ENCODE measurements around the gene ITIH5. TPM values are rescaled to one million over a fixed set of nuclear protein-coding genes. Genes with fewer than 3 reads are reported as not detected.

The ITIH5 gene
- total RNA-seq, 4 donors from 2014 or later = 4.4 to 10.7 (median 8.3) TPM

- WGBS, 2 donors = 74 to 85% methylated on average over 3 of the region's 3 CpGs
- TF ChIP-seq POLR2A (IDR thresholded peaks at IDR 0.05) (no peak), CTCF (IDR thresholded peaks at IDR 0.05) (no peak)
- H3K4me3 ChIP-seq (ENCODE audit: low read depth, poor library complexity, severe bottlenecking) = no peak overlapping the region
- DNase-seq (ENCODE audit: low spot score in 2 of 2) = no peak
- intact Hi-C loops (cut with DNase I; ENCODE audit: low total_unique reads) = no loop called here
These were observed 3.4 kb upstream of the ITIH5 start for GRCh38 chr10:7670157-7670556.

- TF ChIP-seq POLR2A (IDR thresholded peaks at IDR 0.05) = no peak
- no peak for TF ChIP-seq CTCF (IDR thresholded peaks at IDR 0.05)
- no peak overlapping the region for H3K4me3 ChIP-seq (ENCODE audit: low read depth, poor library complexity, severe bottlenecking)
- 3 to 4% methylated on average over 26 to 27 of the region's 44 CpGs for WGBS, 2 donors
- intact Hi-C loops (cut with DNase I; ENCODE audit: low total_unique reads) = no loop called here
- no peak for DNase-seq (ENCODE audit: low spot score in 2 of 2)
These were observed 736 bp upstream of the ITIH5 start for GRCh38 chr10:7667262-7668141.

GRCh38 chr10:7665767-7666166, 999 bp downstream of the ITIH5 start:
- no peak overlapping the region for H3K4me3 ChIP-seq (ENCODE audit: low read depth, poor library complexity, severe bottlenecking)
- DNase-seq (ENCODE audit: low spot score in 2 of 2) = no peak
- no peak for TF ChIP-seq CTCF (IDR thresholded peaks at IDR 0.05)
- TF ChIP-seq POLR2A (IDR thresholded peaks at IDR 0.05) = no peak
- intact Hi-C loops (cut with DNase I; ENCODE audit: low total_unique reads) = no loop called here
- WGBS, 2 donors = 7 to 8% methylated on average over 6 of the region's 6 CpGs

GRCh38 chr10:7664707-7665106, 2.1 kb downstream of the ITIH5 start:
- no peak overlapping the region for H3K4me3 ChIP-seq (ENCODE audit: low read depth, poor library complexity, severe bottlenecking)
- WGBS, 2 donors = 55 to 63% methylated on average over 2 of the region's 2 CpGs
- no peak for DNase-seq (ENCODE audit: low spot score in 2 of 2)
- intact Hi-C loops (cut with DNase I; ENCODE audit: low total_unique reads) = no loop called here
- TF ChIP-seq CTCF (IDR thresholded peaks at IDR 0.05) = no peak
- no peak for TF ChIP-seq POLR2A (IDR thresholded peaks at IDR 0.05)

- WGBS, 2 donors = 72 to 75% methylated on average over 5 of the region's 5 CpGs
- intact Hi-C loops (cut with DNase I; ENCODE audit: low total_unique reads) = no loop called here
These were observed 4.2 kb downstream of the ITIH5 start for GRCh38 chr10:7662522-7662921.

More at GRCh38 chr10:7662522-7662921, 4.2 kb downstream of the ITIH5 start:
- DNase-seq (ENCODE audit: low spot score in 2 of 2) = no peak
- no peak overlapping the region for H3K4me3 ChIP-seq (ENCODE audit: low read depth, poor library complexity, severe bottlenecking)
- no peak for TF ChIP-seq CTCF (IDR thresholded peaks at IDR 0.05)
- no peak for TF ChIP-seq POLR2A (IDR thresholded peaks at IDR 0.05)
